Bronchial epithelial cell (primary cell): ENCODE measurements around the gene OSBPL1A. TPM values are rescaled to one million over a fixed set of nuclear protein-coding genes. Genes with fewer than 3 reads are reported as not detected.
A peak's percentile ranks its signal among the peaks of the same experiment; 100 is the strongest.
"Not testable (repeated sequence)": the region's sequence is repeated elsewhere in the genome, so short reads cannot be mapped to it uniquely, and the experiment has no call there.

Experiments used
- DNase-seq: peaks from one replicate; pipeline ENCODE4 v3.0.0-alpha.2; 2010; ENCODE audit warnings: low read depth
- FAIRE-seq: peaks from 2 replicates; lab custom pipeline; 2011; peaks lifted over from hg19 to GRCh38; lab: Jason Lieb, UNC
- H3K27me3 ChIP-seq: 2 replicates; pipeline ENCODE4 v1.5.1; 2011; ENCODE audit warnings: low read length; ENCODE audit not compliant: control insufficient read depth, insufficient read depth
- H3K36me3 ChIP-seq: 2 replicates; pipeline ENCODE4 v1.5.1; 2011; ENCODE audit warnings: low read length; ENCODE audit not compliant: control insufficient read depth, insufficient read depth
- H3K4me3 ChIP-seq: 2 replicates; pipeline ENCODE4 v1.5.1; 2011; ENCODE audit warnings: mild to moderate bottlenecking, low read depth, low read length, control low read depth
- CTCF ChIP-seq: IDR thresholded peaks from 2 replicates; pipeline ENCODE4 v1.5.1; 2011; ENCODE audit warnings: mild to moderate bottlenecking, moderate library complexity, low read length, control low read depth, inconsistent platforms; ENCODE audit not compliant: insufficient read depth, severe bottlenecking
- total RNA-seq: library from RNA; depleted of rRNA; stranded (reverse); fragments of >200 nt; gene quantifications from 2 replicates; pipeline ENCODE4 v1.2.1, GENCODE V29; 2014

The OSBPL1A gene
- total RNA-seq, 1 donor from 2014 or later: 22.6 TPM

- no peak for FAIRE-seq
Measured at GRCh38 chr18:24153397-24153796, 244.2 kb downstream of the OSBPL1A start.

GRCh38 chr18:24149591-24149990, 248.0 kb downstream of the OSBPL1A start:
- not testable (repeated sequence) for FAIRE-seq, H3K4me3 ChIP-seq, DNase-seq

More at GRCh38 chr18:24153397-24153796, 244.2 kb downstream of the OSBPL1A start:
- no peak for DNase-seq
- H3K27me3 ChIP-seq: no peaks in the 10 kb centered on the region
- H3K4me3 ChIP-seq: no peak overlapping the region
- peaks cover 2% of the 10 kb centered on the region for H3K36me3 ChIP-seq
- TF ChIP-seq CTCF: no peak

GRCh38 chr18:24142376-24142775, 255.2 kb downstream of the OSBPL1A start:
- TF ChIP-seq CTCF: no peak
- no peaks in the 10 kb centered on the region for H3K36me3 ChIP-seq
- H3K4me3 ChIP-seq: no peak overlapping the region
- DNase-seq: no peak
- FAIRE-seq: no peak
- no peaks in the 10 kb centered on the region for H3K27me3 ChIP-seq

More at GRCh38 chr18:24149591-24149990, 248.0 kb downstream of the OSBPL1A start:
- H3K27me3 ChIP-seq, H3K36me3 ChIP-seq: not testable (repeated sequence)

- no peaks in the 10 kb centered on the region for H3K36me3 ChIP-seq
- no peak for TF ChIP-seq CTCF
- DNase-seq: no peak
- no peak for FAIRE-seq
- H3K27me3 ChIP-seq: no peaks in the 10 kb centered on the region
- H3K4me3 ChIP-seq: no peak overlapping the region
Measured at GRCh38 chr18:24140697-24141096, 256.9 kb downstream of the OSBPL1A start.

GRCh38 chr18:24138789-24139616, 258.6 kb downstream of the OSBPL1A start, which contains the start of gene CABYR:
Gene CABYR, plus strand, starts transcription at chr18:24139062. Its CDS starts 4,053 bp downstream, at chr18:24143115.
- peak within 1 kb of the TSS; percentile 59 for H3K4me3 ChIP-seq
- no peaks in the 10 kb centered on the region for H3K27me3 ChIP-seq
- no peak for TF ChIP-seq CTCF
- peak; percentile 76 for DNase-seq
- FAIRE-seq: no peak
- no peaks in the 10 kb centered on the region for H3K36me3 ChIP-seq

- Histone ChIP-seq H3K27me3 (no peaks in the 10 kb centered on the region), H3K36me3 (no peaks in the 10 kb centered on the region), H3K4me3 (peak overlapping the region; percentile 59)
- TF ChIP-seq CTCF: no peak
- FAIRE-seq (no peak), DNase-seq (peak; percentile 19)
Measured at GRCh38 chr18:24138409-24138788, 259.2 kb downstream of the OSBPL1A start.
